NCI-H82 (cell line): ENCODE results near the gene INPP4B.
A peak's percentile ranks its signal among the peaks of the same experiment; 100 is the strongest.

Source experiments
- DNase-seq: peaks from one replicate; lab custom pipeline; 2025; lab: John Stamatoyannopoulos, UW

Gene INPP4B

GRCh38 chr4:142130666-142131065 lies 715.4 kb downstream of the INPP4B start:
- DNase-seq, result no peak

GRCh38 chr4:142129931-142130330 lies 716.2 kb downstream of the INPP4B start:
- no peak for DNase-seq

DNA sequence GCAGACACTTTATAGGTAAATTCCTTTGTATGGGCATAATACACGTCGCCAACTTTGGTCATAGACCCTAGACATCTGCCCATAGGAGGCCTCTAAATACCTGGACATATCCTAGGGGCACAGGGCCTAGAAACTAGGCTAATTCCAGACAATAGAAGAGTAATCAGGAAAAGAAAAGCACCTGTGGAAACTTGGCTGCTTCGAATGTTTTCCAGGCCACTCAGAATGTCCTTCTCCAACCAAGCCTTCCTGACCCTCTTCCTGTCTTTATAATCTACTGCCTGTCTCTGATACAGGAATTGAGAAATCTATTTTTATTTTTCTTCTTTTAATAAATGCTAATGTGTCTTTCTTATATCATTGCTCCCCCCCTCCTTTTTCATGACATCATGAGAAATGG lies 716.6 kb downstream of the INPP4B start:
- DNase-seq, result no peak

DNA sequence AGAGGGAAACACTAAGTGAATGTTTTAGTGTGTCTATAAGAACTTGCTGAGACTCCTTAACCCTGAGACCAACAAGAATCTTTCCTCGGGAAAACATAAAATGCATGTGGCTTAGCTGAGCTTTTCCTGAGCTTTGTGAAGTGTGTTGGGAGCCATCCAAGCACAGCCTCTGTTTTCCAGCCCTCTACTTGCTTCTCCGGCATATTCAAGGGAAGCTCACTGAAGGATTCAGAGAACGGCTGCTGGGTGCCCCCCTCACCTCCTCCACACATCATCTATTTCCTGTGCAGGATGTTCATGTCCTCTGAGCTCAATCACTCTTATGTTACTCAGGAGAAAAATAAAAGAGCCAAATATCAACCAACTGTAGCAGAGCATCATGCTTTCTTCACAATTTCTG lies 717.6 kb downstream of the INPP4B start:
- no peak for DNase-seq

DNA sequence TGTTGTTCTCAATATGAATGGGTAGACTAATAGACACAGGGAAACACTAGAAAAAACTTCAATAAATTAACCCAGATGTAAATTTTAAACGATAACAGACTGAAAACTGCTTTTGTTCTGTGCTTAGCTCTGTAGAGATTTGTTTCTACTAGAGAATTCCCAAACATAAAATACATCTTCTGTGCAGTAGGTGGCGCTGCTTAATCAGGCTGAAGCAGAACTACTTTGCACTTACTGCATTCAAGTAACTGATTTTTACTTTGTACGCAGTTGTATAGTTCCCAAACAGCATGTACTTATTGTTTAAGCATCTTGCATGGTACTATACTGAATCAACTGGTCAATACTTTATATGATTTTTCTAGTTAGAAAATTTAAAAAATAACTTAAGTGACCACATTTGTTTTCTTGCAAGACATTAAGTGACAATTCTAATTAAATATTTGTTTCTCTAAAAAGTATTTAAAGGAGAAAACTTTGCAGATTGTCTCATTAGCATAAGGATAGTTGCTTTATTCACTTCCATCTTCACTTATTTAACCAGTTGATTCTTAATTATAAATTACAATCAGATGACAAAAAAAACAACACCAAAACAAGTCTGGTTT lies 719.1 kb downstream of the INPP4B start:
- peak; percentile 75 for DNase-seq

DNA sequence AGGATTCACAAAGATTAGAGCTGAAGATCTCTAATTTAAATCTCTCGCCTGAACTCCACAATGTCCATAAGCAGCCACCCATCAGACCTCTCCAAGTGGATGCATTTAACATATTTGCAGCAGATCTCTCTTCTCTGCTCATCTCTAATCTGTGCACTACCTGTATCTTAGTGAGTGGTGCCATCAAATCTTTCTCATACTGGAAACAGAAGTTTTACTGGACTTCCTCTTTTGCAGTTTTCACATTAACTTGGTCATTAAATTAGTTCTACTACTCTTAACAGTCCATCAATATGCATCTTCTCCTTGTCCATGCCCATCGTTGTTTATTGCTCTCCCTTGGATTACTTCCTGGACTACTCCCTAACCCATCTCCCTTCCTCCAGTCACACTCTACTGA lies 721.2 kb downstream of the INPP4B start:
- DNase-seq, result no peak

GRCh38 chr4:142121448-142122350 lies 724.4 kb downstream of the INPP4B start:
- DNase-seq, result no peak

DNA sequence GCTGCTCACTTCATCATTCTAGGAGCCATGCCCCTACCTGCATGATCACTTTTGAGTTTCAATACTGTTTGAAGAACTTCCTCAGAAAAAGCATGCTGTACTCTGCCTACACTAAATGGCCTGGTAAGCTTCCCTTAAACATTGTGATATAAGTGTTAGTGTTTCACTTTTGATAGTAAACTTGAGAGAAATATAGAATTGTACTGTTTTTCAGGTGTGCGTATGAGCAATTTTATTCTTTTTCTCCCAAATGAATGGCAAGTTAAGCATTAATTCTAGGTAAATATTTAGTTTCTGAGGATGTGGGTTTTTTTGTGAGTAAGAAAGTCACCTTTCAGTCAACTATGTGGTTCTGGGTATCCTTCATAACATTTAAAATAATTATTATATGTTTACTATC lies 725.2 kb downstream of the INPP4B start:
- DNase-seq, result no peak

- no peak for DNase-seq
Observed at GRCh38 chr4:142112451-142112850, 733.6 kb downstream of the INPP4B start.

- peak; percentile 5 for DNase-seq
Observed at GRCh38 chr4:142110136-142110535, 736.0 kb downstream of the INPP4B start.

DNA sequence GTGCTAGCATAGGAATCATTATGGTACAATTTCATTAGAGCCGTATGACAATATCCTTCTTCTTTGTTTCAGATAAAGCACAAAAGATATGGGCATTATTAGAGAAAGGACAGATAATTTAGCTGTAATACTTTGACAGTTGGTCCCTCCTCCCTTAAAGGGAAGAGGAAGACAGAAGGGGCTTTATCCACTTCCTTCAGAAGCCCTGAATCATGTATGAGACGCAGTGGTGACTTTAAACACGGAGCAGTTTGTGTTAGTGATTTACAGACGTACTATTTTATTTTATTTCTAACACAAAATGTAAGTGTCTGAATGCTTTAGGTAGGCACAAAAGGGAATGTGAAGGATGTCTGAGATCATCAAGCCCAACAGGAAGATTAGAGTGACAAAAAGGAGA lies 742.1 kb downstream of the INPP4B start:
- DNase-seq, result no peak

- no peak for DNase-seq
Observed at GRCh38 chr4:142101401-142101800, 744.7 kb downstream of the INPP4B start.

DNA sequence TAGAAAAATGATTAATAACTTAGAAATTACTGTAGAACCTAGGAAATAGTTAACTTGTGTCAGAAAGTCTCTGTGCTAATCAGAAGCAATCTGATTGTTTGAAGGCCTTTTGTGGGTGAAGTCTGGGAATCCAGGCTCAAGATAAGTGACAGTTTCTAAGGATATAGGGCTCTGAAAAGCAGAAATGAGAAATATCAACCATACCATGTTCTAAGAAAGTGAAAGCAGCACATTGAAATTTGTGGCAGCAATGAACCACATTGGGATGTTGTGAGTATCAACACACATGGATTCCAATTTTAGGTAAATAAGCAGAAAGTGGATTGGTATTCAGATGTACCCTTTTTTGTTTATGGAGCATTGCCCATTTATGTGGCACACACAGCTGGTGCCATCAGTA lies 745.2 kb downstream of the INPP4B start:
- no peak for DNase-seq

GRCh38 chr4:142098900-142099545 lies 747.1 kb downstream of the INPP4B start:
- DNase-seq, result no peak

DNA sequence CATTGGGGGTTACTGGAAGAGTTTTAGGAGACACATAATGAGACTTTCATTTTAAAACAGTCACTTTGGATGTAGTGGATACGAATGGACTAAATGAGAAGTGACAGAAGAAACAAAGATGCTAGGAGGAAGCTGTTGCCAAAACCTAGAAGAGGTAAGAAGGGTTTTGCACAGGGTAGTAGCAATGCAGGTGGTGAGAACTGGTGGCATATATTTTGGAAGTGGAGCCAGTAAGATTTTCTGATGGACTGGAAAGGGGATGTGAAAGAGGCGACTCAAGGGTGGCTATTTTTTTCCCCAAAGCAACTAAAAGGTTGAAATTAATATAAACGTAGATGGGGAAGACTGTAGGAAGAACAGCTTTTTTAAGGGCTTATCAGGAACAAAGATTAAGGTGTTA lies 747.7 kb downstream of the INPP4B start:
- no peak for DNase-seq

DNA sequence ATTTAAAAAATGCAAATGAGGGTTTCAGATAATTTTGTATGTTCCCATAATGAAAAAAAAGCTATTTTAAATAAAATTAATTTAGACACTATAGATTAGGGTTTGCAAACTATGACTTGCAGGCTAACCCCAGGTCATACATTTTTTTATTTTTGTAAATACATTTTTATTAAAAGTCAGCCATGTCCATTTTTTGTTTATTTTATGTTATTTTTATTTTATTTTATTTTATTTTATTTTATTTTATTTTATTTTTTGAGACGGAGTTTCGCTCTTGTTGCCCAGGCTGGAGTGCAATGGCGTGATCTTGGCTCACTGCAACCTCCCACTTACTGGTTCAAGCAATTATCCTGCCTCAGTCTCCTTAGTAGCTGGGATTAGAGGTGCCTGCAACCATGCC lies 749.1 kb downstream of the INPP4B start:
- DNase-seq, result no peak

- DNase-seq, result no peak
Observed at GRCh38 chr4:142095886-142096605, 750.1 kb downstream of the INPP4B start.

DNA sequence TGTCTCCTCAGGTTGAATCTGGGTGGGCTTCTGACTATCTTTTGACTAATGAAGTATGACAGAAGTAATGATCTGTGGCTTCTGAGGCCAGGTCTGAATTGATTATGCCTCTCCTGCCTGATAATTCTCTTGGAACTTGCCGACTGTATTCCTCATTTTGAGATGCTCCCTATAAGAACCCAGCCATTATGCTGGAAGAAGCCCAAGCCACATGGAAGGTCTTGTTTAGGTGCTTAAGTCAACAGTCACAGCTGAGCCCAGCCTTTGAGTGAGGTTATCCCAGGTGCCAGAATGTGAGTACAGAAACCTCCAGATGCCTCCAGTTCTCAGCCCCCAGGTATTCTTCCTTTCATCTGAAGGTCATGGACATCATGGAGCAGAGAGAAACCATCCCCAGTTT lies 753.2 kb downstream of the INPP4B start:
- no peak for DNase-seq

DNA sequence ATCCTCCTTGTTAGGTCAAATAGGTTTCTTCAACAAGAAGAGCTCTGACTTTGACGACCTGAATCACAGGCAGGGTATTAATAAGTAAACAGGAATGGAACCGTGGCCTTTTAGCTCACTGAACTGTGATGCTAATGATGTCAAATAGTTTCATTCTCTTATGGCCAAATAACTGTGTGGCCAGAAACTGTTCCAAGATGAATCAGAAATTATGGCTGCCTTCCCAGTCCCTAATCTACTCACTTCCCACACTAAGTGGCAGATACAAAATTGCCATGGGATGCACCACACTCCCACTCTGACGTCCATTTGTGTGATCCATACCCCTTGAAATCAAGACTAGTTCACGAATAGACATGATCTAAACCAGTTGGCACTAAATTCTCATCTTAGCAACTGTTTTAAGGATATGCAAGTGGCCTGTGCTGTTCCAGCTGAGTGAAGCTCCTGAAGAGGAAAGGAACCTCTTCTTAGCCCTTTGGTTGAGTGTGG lies 754.4 kb downstream of the INPP4B start:
- DNase-seq, result no peak

DNA sequence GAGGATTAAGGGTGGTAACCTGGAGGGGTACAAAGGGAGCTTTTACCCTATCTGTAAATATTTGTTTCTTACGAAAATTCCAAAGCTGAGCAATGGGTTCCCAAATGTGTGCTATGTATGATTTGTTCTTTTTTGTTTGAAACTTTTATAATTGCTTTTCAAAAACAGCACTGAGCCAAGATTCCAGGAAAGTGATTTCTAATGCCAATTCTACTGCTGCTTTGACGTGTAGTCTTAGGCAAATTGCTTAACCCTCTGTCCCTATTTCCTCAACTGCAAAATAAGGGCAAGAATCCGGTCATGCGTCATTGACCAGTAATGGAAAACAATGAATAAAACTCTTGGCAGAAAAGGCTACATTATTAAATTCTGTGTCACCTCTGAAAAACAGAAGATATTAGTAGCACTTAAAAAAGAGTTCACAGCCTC lies 755.0 kb downstream of the INPP4B start:
- no peak for DNase-seq

DNA sequence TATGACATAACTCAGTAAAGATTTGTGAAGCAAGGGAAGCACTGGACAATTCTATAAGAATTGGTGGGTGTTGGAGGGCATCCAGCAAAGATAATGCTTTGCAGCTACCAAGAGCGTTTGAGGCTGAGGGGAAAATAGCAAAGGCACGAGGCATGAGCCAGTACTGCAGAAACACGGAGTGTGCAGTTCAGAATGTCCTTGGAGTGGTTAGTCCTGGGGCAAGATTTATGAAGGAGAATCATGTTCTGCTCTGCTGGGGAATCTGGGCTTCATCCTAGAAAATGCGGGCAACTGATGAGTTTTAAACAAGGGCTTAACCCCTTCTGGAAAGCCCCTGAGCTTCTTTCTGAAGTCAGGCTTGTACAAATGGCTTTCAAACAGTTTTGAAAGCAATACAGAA lies 757.2 kb downstream of the INPP4B start:
- DNase-seq, result no peak
